GM23248 (cell line): ENCODE data around the gene HSPBP1. TPM values are rescaled to one million over a fixed set of nuclear protein-coding genes. Genes with fewer than 3 reads are reported as not detected.

ENCODE experiments used
- DNase-seq: peaks from one replicate; pipeline ENCODE4 v3.0.0-alpha.2; 2015
- H2AFZ ChIP-seq: fragments of 200-600 bp; sonication (generic); 2 replicates; pipeline ENCODE4 v1.6.1; 2016; ENCODE audit warnings: antibody characterized with exemption
- H3F3A ChIP-seq: fragments of 200-600 bp; sonication (generic); 2 replicates; pipeline ENCODE4 v1.6.1; 2016; ENCODE audit warnings: mild to moderate bottlenecking, antibody characterized with exemption, mixed run types; ENCODE audit not compliant: insufficient read depth
- H3K27ac ChIP-seq: fragments of 200-600 bp; sonication (generic); 2 replicates; pipeline ENCODE4 v1.5.1; 2016; ENCODE audit warnings: mild to moderate bottlenecking
- H3K27me3 ChIP-seq: fragments of 200-600 bp; sonication (generic); replicated peaks from 2 replicates; pipeline ENCODE4 v1.6.1; 2016; ENCODE audit warnings: mild to moderate bottlenecking; ENCODE audit not compliant: insufficient read depth
- H3K36me3 ChIP-seq: fragments of 200-600 bp; sonication (generic); 2 replicates; pipeline ENCODE4 v1.6.1; 2016; ENCODE audit warnings: low read depth, mild to moderate bottlenecking
- H3K4me1 ChIP-seq: fragments of 200-600 bp; sonication (generic); 2 replicates; pipeline ENCODE4 v1.6.1; 2016; ENCODE audit warnings: mild to moderate bottlenecking; ENCODE audit not compliant: insufficient read depth
- H3K4me2 ChIP-seq: fragments of 200-600 bp; sonication (generic); one replicate; pipeline ENCODE4 v1.6.1; 2016; ENCODE audit warnings: mild to moderate bottlenecking; ENCODE audit not compliant: unreplicated experiment
- H3K4me3 ChIP-seq: fragments of 200-600 bp; sonication (generic); 2 replicates; pipeline ENCODE4 v1.5.1; 2016; ENCODE audit warnings: mild to moderate bottlenecking
- H3K79me2 ChIP-seq: fragments of 200-600 bp; sonication (generic); 2 replicates; pipeline ENCODE4 v1.6.1; 2016; ENCODE audit warnings: mild to moderate bottlenecking; ENCODE audit not compliant: insufficient read depth
- H3K9ac ChIP-seq: fragments of 200-600 bp; sonication (generic); 2 replicates; pipeline ENCODE4 v1.6.1; 2016; ENCODE audit warnings: mild to moderate bottlenecking
- H3K9me2 ChIP-seq: fragments of 200-600 bp; sonication (generic); 2 replicates; pipeline ENCODE4 v1.6.1; 2016; ENCODE audit warnings: mixed run types, mild to moderate bottlenecking, moderate library complexity; ENCODE audit not compliant: insufficient read depth
- H3K9me3 ChIP-seq: fragments of 200-600 bp; sonication (generic); one replicate; pipeline ENCODE4 v1.6.1; 2017; ENCODE audit warnings: low read depth
- H4K20me1 ChIP-seq: fragments of 200-600 bp; sonication (generic); 2 replicates; pipeline ENCODE4 v1.6.0; 2016; ENCODE audit not compliant: insufficient read depth
- EZH2 ChIP-seq: fragments of 200-600 bp; sonication (generic); IDR thresholded peaks from 2 replicates; pipeline ENCODE4 v1.6.1; 2018; ENCODE audit warnings: antibody characterized with exemption, mild to moderate bottlenecking; ENCODE audit not compliant: insufficient read depth, poor library complexity, severe bottlenecking
- EZH2phosphoT487 ChIP-seq: fragments of 200-600 bp; sonication (generic); IDR thresholded peaks from 2 replicates; pipeline ENCODE4 v1.6.1; 2018; ENCODE audit warnings: antibody characterized with exemption, moderate library complexity, mild to moderate bottlenecking, low read depth; ENCODE audit not compliant: insufficient read depth
- WGBS, 2 experiments: methylation state at CpG; one replicate each; pipeline ENCODE4 v1.1.6; 2015 to 2017; ENCODE audit warnings: low lambda C conversion rate in 2 of 2, low coverage in 1 of 2; ENCODE audit errors: missing lambda C conversion rate in 2 of 2; 5-methylcytosine and 5-hydroxymethylcytosine counted together
- in situ Hi-C: fragments of 300-500 bp; cut with MboI; formaldehyde crosslinking; loops from 2 replicates; pipeline ENCODE4 v1.15.0; 2020
- microRNA-seq: library from miRNA; unstranded; fragments of <30 nt; microRNA quantifications from one replicate; pipeline ENCODE4, GENCODE V29; 2016; ENCODE audit warnings: borderline number of aligned reads
- polyA plus RNA-seq: library from polyadenylated mRNA; unstranded; fragments of >200 nt; fragmentation: Nextera tagmentation; extraction: Ambion mirVana; gene quantifications from 2 replicates; pipeline ENCODE4 v1.2.1, GENCODE V29; 2016
- small RNA-seq: library from RNA; depleted of rRNA; stranded (forward); fragments of <200 nt; gene quantifications from one replicate; pipeline ENCODE3, GENCODE V24; 2014; ENCODE audit warnings: low read depth, low replicate concordance
- total RNA-seq: library from RNA; depleted of rRNA; stranded (reverse); fragments of >200 nt; shearing (Covaris generic); gene quantifications from 2 replicates; pipeline ENCODE4 v1.2.3, GENCODE V29; 2014; rRNA removed

The HSPBP1 gene
- total and polyA plus RNA-seq, 2 experiments from 2014 or later, result 42.5 to 62.5 TPM

GRCh38 chr19:55213547-55213946 lies 66.4 kb downstream of the HSPBP1 start:
- no peaks in the 10 kb centered on the region for H3K27me3 ChIP-seq
- 64 to 77% methylated on average over 7 of the region's 7 CpGs for WGBS, 2 experiments
- H3K4me2 ChIP-seq, result no peak overlapping the region
- in situ Hi-C loops, result no loop called here
- no peak overlapping the region for H3K27ac ChIP-seq
- peaks cover 27% of the 10 kb centered on the region for H3F3A ChIP-seq
- DNase-seq, result no peak
- TF ChIP-seq EZH2 (no peak), EZH2phosphoT487 (no peak)
- peaks cover 22% of the 10 kb centered on the region for H3K4me1 ChIP-seq
- H4K20me1 ChIP-seq, result no peaks in the 10 kb centered on the region
- H3K36me3 ChIP-seq, result no peaks in the 10 kb centered on the region
- H3K4me3 ChIP-seq, result no peak overlapping the region
- H2AFZ ChIP-seq, result no peak overlapping the region
- H3K9me3 ChIP-seq, result no peaks in the 10 kb centered on the region
- H3K9me2 ChIP-seq, result no peaks in the 10 kb centered on the region
- H3K9ac ChIP-seq, result no peak overlapping the region
- H3K79me2 ChIP-seq, result no peaks in the 10 kb centered on the region

GRCh38 chr19:55212447-55212846 lies 67.5 kb downstream of the HSPBP1 start:
- no peak for DNase-seq
- peaks cover 22% of the 10 kb centered on the region for H3F3A ChIP-seq
- 94 to 96% methylated on average over 3 of the region's 3 CpGs for WGBS, 2 experiments
- in situ Hi-C loops, result no loop called here
- no peak overlapping the region for H3K4me2 ChIP-seq
- H3K9me2 ChIP-seq, result no peaks in the 10 kb centered on the region
- no peaks in the 10 kb centered on the region for H3K27me3 ChIP-seq
- H3K36me3 ChIP-seq, result no peaks in the 10 kb centered on the region
- H3K79me2 ChIP-seq, result no peaks in the 10 kb centered on the region
- no peak overlapping the region for H3K4me3 ChIP-seq
- no peak overlapping the region for H2AFZ ChIP-seq
- H3K4me1 ChIP-seq, result peaks cover 22% of the 10 kb centered on the region
- H3K9me3 ChIP-seq, result no peaks in the 10 kb centered on the region
- no peaks in the 10 kb centered on the region for H4K20me1 ChIP-seq
- no peak overlapping the region for H3K9ac ChIP-seq
- H3K27ac ChIP-seq, result no peak overlapping the region
- TF ChIP-seq EZH2phosphoT487 (no peak), EZH2 (no peak)

Small RNAs within 50 kb of the gene (microRNA-seq; reads per million reads assigned to microRNA genes)
- 2.6 reads per million for gene MIR6802
- gene MIR6803, result 6.6 reads per million, percentile 9 among the genes with 10 or more reads in this experiment
- 1.5 reads per million for gene MIR6804

Small RNAs within 50 kb of the gene (small RNA-seq; reads per million reads assigned to genes)
- gene MIR6802, result not detected
- gene MIR6803, result not detected
- gene MIR6804, result not detected

Other genes starting within 250 kb of the HSPBP1 start
- not detected in 2 replicates for gene GP6, start 241.8 kb downstream of the HSPBP1 start, total RNA-seq
- gene GP6, start 241.8 kb downstream of the HSPBP1 start, polyA plus RNA-seq, result not detected in 2 replicates
- gene RDH13, start 217.0 kb downstream of the HSPBP1 start, total RNA-seq, result 6.4 and 11.8 TPM in 2 replicates
- 7.8 and 9.6 TPM in 2 replicates for gene RDH13, start 217.0 kb downstream of the HSPBP1 start, polyA plus RNA-seq
- gene EPS8L1, start 204.2 kb downstream of the HSPBP1 start, total RNA-seq, result 0.76 and 1.3 TPM in 2 replicates
- gene EPS8L1, start 204.2 kb downstream of the HSPBP1 start, polyA plus RNA-seq, result 0.56 and 1.1 TPM in 2 replicates
- gene PPP1R12C, start 162.5 kb downstream of the HSPBP1 start, total RNA-seq, result 66.9 and 82.5 TPM in 2 replicates
- gene PPP1R12C, start 162.5 kb downstream of the HSPBP1 start, polyA plus RNA-seq, result 16.4 and 17.3 TPM in 2 replicates
- 0.76 TPM in 1 of 2 replicates, not detected in the other for gene TNNT1, start 130.9 kb downstream of the HSPBP1 start, total RNA-seq
- gene TNNT1, start 130.9 kb downstream of the HSPBP1 start, polyA plus RNA-seq, result 1.3 and 1.8 TPM in 2 replicates
- not detected in 2 replicates for gene TNNI3, start 122.4 kb downstream of the HSPBP1 start, total RNA-seq
- gene TNNI3, start 122.4 kb downstream of the HSPBP1 start, polyA plus RNA-seq, result 0.35 TPM in 1 of 2 replicates, not detected in the other
- 0.22 and 0.25 TPM in 2 replicates for gene DNAAF3, start 113.5 kb downstream of the HSPBP1 start, total RNA-seq
- gene DNAAF3, start 113.5 kb downstream of the HSPBP1 start, polyA plus RNA-seq, result 0.39 and 0.47 TPM in 2 replicates
- not detected in 2 replicates for gene SYT5, start 99.8 kb downstream of the HSPBP1 start, total RNA-seq
- 0.28 and 0.38 TPM in 2 replicates for gene SYT5, start 99.8 kb downstream of the HSPBP1 start, polyA plus RNA-seq
- 0.43 and 2.9 TPM in 2 replicates for gene PTPRH, start 70.6 kb downstream of the HSPBP1 start, total RNA-seq
- gene PTPRH, start 70.6 kb downstream of the HSPBP1 start, polyA plus RNA-seq, result 0.28 and 0.49 TPM in 2 replicates
- 0.63 and 2.4 TPM in 2 replicates for gene TMEM86B, start 51.3 kb downstream of the HSPBP1 start, total RNA-seq
- gene TMEM86B, start 51.3 kb downstream of the HSPBP1 start, polyA plus RNA-seq, result 0.41 and 0.46 TPM in 2 replicates
- 36.2 and 36.9 TPM in 2 replicates for gene PPP6R1, start 21.1 kb downstream of the HSPBP1 start, total RNA-seq
- gene PPP6R1, start 21.1 kb downstream of the HSPBP1 start, polyA plus RNA-seq, result 9.7 and 12.1 TPM in 2 replicates
- 1.9 and 11.9 TPM in 2 replicates for gene BRSK1, start 3.9 kb upstream of the HSPBP1 start, total RNA-seq
- gene BRSK1, start 3.9 kb upstream of the HSPBP1 start, polyA plus RNA-seq, result 0.39 and 0.55 TPM in 2 replicates
- gene TMEM150B, start 45.2 kb upstream of the HSPBP1 start, total RNA-seq, result not detected in 2 replicates
- gene TMEM150B, start 45.2 kb upstream of the HSPBP1 start, polyA plus RNA-seq, result not detected in 2 replicates
- gene KMT5C, start 59.8 kb upstream of the HSPBP1 start, total RNA-seq, result 8.1 and 8.6 TPM in 2 replicates
- 1.9 and 2.7 TPM in 2 replicates for gene KMT5C, start 59.8 kb upstream of the HSPBP1 start, polyA plus RNA-seq
- not detected in 2 replicates for gene COX6B2, start 74.6 kb upstream of the HSPBP1 start, total RNA-seq
- not detected in 2 replicates for gene COX6B2, start 74.6 kb upstream of the HSPBP1 start, polyA plus RNA-seq
- not detected in 2 replicates for gene GARIN5B, start 83.2 kb upstream of the HSPBP1 start, total RNA-seq
- not detected in 2 replicates for gene GARIN5B, start 83.2 kb upstream of the HSPBP1 start, polyA plus RNA-seq
- 12.8 and 28.7 TPM in 2 replicates for gene IL11, start 90.4 kb upstream of the HSPBP1 start, total RNA-seq
- gene IL11, start 90.4 kb upstream of the HSPBP1 start, polyA plus RNA-seq, result 6.7 and 6.9 TPM in 2 replicates
- gene TMEM190, start 96.7 kb upstream of the HSPBP1 start, total RNA-seq, result not detected in 2 replicates
- 0.47 TPM in 1 of 2 replicates, not detected in the other for gene TMEM190, start 96.7 kb upstream of the HSPBP1 start, polyA plus RNA-seq
- 0.97 and 1.8 TPM in 2 replicates for gene TMEM238, start 104.2 kb upstream of the HSPBP1 start, total RNA-seq
- gene TMEM238, start 104.2 kb upstream of the HSPBP1 start, polyA plus RNA-seq, result not detected in 2 replicates
- gene RPL28, start 105.8 kb upstream of the HSPBP1 start, total RNA-seq, result 300 and 875 TPM in 2 replicates
- 530 and 536 TPM in 2 replicates for gene RPL28, start 105.8 kb upstream of the HSPBP1 start, polyA plus RNA-seq
- gene UBE2S, start 127.7 kb upstream of the HSPBP1 start, total RNA-seq, result 54.4 and 82.2 TPM in 2 replicates
- 106 and 107 TPM in 2 replicates for gene UBE2S, start 127.7 kb upstream of the HSPBP1 start, polyA plus RNA-seq
- gene SHISA7, start 163.2 kb upstream of the HSPBP1 start, total RNA-seq, result not detected in 2 replicates
- not detected in 2 replicates for gene SHISA7, start 163.2 kb upstream of the HSPBP1 start, polyA plus RNA-seq
- 103 and 116 TPM in 2 replicates for gene ISOC2, start 181.5 kb upstream of the HSPBP1 start, total RNA-seq
- gene ISOC2, start 181.5 kb upstream of the HSPBP1 start, polyA plus RNA-seq, result 34.0 and 35.3 TPM in 2 replicates
- gene C19orf85, start 184.6 kb upstream of the HSPBP1 start, total RNA-seq, result not detected in 2 replicates
- gene C19orf85, start 184.6 kb upstream of the HSPBP1 start, polyA plus RNA-seq, result not detected in 2 replicates
- gene ZNF628, start 196.5 kb upstream of the HSPBP1 start, total RNA-seq, result 1.7 and 4.3 TPM in 2 replicates
- gene ZNF628, start 196.5 kb upstream of the HSPBP1 start, polyA plus RNA-seq, result 1.1 TPM in 2 replicates
- 13.4 and 13.9 TPM in 2 replicates for gene NAT14, start 205.1 kb upstream of the HSPBP1 start, total RNA-seq
- gene NAT14, start 205.1 kb upstream of the HSPBP1 start, polyA plus RNA-seq, result 11.1 and 12.0 TPM in 2 replicates
- 12.6 and 14.4 TPM in 2 replicates for gene SSC5D, start 208.3 kb upstream of the HSPBP1 start, total RNA-seq
- 9.8 and 10.0 TPM in 2 replicates for gene SSC5D, start 208.3 kb upstream of the HSPBP1 start, polyA plus RNA-seq